Measurements from ENCODE around the gene SPHK1. TPM values are rescaled to one million over a fixed set of nuclear protein-coding genes. Genes with fewer than 3 reads are reported as not detected.
A peak's percentile ranks its signal among the peaks of the same experiment; 100 is the strongest.

Gene SPHK1
- total RNA-seq, 4 donors from 2014 or later, result 0.66 to 5.0 (median 2.5) TPM

- Histone ChIP-seq H3K27ac (peak overlapping the region in 2 of 4 donors; percentile 64 to 70), H3K4me3 (peak overlapping the region; percentile 44 to 69 (median 62)), H3K36me3 (peaks cover 0 to 14% of the 10 kb centered on the region in 2 donors), H3K4me1 (peaks cover 29 to 33% of the 10 kb centered on the region in 2 donors), H3K27me3 (peaks cover 0 to 12% (median 5%) of the 10 kb centered on the region in 3 donors), H3K9me3 (no peaks in the 10 kb centered on the region)
- ATAC-seq (peak; percentile 30 to 49), DNase-seq (peak; percentile 54 to 59)
- in situ Hi-C loops (cut with MboI; ENCODE audit: low sequenced_read_pairs in 4 of 4), result no loop called here
- intact Hi-C loops (cut with DNase I; ENCODE audit: low total_unique reads), result loop anchor here (1.0 to 5.0 kb wide), 2 partner anchors 33 to 79 kb away; partner anchors contain the start of genes PRPSAP1 and QRICH2
- TF ChIP-seq POLR2A (IDR thresholded peaks at IDR 0.05), result no peak
- peak; percentile 76 to 91 (median 89) for TF ChIP-seq CTCF (IDR thresholded peaks at IDR 0.05 in 4 of 5, conservative IDR thresholded peaks at IDR 0.05 in 1 of 5)
These were observed 1.7 kb downstream of the SPHK1 start for GRCh38 chr17:76385892-76386786.

GRCh38 chr17:76386966-76387765 lies 2.8 kb downstream of the SPHK1 start:
- TF ChIP-seq CTCF (IDR thresholded peaks at IDR 0.05 in 4 of 5, conservative IDR thresholded peaks at IDR 0.05 in 1 of 5), result no peak
- TF ChIP-seq POLR2A (IDR thresholded peaks at IDR 0.05), result no peak
- Histone ChIP-seq H3K4me3 (no peak overlapping the region), H3K9me3 (no peaks in the 10 kb centered on the region), H3K27me3 (peaks cover 0 to 12% (median 5%) of the 10 kb centered on the region in 3 donors), H3K27ac (no peak overlapping the region), H3K4me1 (peaks cover 29 to 33% of the 10 kb centered on the region in 2 donors), H3K36me3 (peaks cover 0 to 24% of the 10 kb centered on the region in 2 donors)
- ATAC-seq (no peak), DNase-seq (no peak)
- intact Hi-C loops (cut with DNase I; ENCODE audit: low total_unique reads) (loop anchor here (5.0 kb wide), 1 partner anchor 80 kb away; the partner anchor contains the start of gene QRICH2), in situ Hi-C loops (cut with MboI; ENCODE audit: low sequenced_read_pairs in 4 of 4) (no loop called here)

- Histone ChIP-seq H3K27ac (no peak overlapping the region), H3K36me3 (peaks cover 0 to 42% of the 10 kb centered on the region in 2 donors), H3K4me3 (no peak overlapping the region), H3K27me3 (peaks cover 0 to 2% (median 0%) of the 10 kb centered on the region in 3 donors), H3K9me3 (no peaks in the 10 kb centered on the region), H3K4me1 (peaks cover 16 to 25% of the 10 kb centered on the region in 2 donors)
- ATAC-seq (no peak), DNase-seq (no peak)
- in situ Hi-C loops (cut with MboI; ENCODE audit: low sequenced_read_pairs in 4 of 4) (no loop called here), intact Hi-C loops (cut with DNase I; ENCODE audit: low total_unique reads) (loop anchor here (5.0 kb wide), 1 partner anchor 82 kb away; the partner anchor contains the start of gene QRICH2)
- TF ChIP-seq CTCF (IDR thresholded peaks at IDR 0.05 in 4 of 5, conservative IDR thresholded peaks at IDR 0.05 in 1 of 5), result peak in 2 of 5 experiments; percentile 13 to 17
- no peak for TF ChIP-seq POLR2A (IDR thresholded peaks at IDR 0.05)
These were observed 4.8 kb downstream of the SPHK1 start for GRCh38 chr17:76388966-76389888.

GRCh38 chr17:76390003-76390421 lies 5.6 kb downstream of the SPHK1 start:
- in situ Hi-C loops (cut with MboI; ENCODE audit: low sequenced_read_pairs in 4 of 4) (no loop called here), intact Hi-C loops (cut with DNase I; ENCODE audit: low total_unique reads) (no loop called here)
- H3K36me3 ChIP-seq, result peaks cover 0 to 49% of the 10 kb centered on the region in 2 donors

More at GRCh38 chr17:76390003-76390421, 5.6 kb downstream of the SPHK1 start:
- Histone ChIP-seq H3K27me3 (peaks cover 0 to 2% (median 0%) of the 10 kb centered on the region in 3 donors), H3K4me3 (no peak overlapping the region), H3K4me1 (peaks cover 14 to 23% of the 10 kb centered on the region in 2 donors), H3K9me3 (no peaks in the 10 kb centered on the region), H3K27ac (no peak overlapping the region)
- DNase-seq (no peak), ATAC-seq (no peak)
- TF ChIP-seq POLR2A (IDR thresholded peaks at IDR 0.05) (no peak), CTCF (IDR thresholded peaks at IDR 0.05 in 4 of 5, conservative IDR thresholded peaks at IDR 0.05 in 1 of 5) (no peak)

All from gastrocnemius medialis (tissue), 4 donors.